Right hindlimb (tissue), 1 donor: Measurements from ENCODE around the gene IFNA21.
"Not testable (repeated sequence)": the region's sequence is repeated elsewhere in the genome, so short reads cannot be mapped to it uniquely, and the experiment has no call there.

Experiments used
- DNase-seq: peaks from one replicate; pipeline ENCODE4 v3.0.0-alpha.2; 2018

Gene IFNA21

DNA sequence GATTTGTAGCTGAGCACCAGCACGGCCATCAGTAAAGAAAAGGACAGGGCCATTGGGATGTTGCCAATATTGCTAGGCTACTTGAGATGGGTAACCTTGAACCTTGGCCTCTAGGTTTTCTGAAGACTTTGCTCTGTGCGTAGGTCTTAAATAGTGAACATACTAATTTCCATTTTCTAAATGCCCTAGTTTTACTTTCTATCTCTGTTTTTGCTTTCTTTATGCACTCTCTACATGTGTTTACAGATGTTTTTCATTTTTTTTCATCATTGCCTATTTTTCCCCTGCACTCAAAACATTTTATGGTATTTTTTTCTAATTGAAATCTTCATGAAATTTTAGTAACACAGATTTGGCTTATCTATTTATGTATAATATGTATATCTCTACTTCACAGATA, at the start of gene IFNA21:
TSS of gene IFNA21 (minus strand) at position 101 of the 400 bp plus-strand sequence. CDS start at position 53, 48 bp downstream.
- not testable (repeated sequence) for DNase-seq

DNA sequence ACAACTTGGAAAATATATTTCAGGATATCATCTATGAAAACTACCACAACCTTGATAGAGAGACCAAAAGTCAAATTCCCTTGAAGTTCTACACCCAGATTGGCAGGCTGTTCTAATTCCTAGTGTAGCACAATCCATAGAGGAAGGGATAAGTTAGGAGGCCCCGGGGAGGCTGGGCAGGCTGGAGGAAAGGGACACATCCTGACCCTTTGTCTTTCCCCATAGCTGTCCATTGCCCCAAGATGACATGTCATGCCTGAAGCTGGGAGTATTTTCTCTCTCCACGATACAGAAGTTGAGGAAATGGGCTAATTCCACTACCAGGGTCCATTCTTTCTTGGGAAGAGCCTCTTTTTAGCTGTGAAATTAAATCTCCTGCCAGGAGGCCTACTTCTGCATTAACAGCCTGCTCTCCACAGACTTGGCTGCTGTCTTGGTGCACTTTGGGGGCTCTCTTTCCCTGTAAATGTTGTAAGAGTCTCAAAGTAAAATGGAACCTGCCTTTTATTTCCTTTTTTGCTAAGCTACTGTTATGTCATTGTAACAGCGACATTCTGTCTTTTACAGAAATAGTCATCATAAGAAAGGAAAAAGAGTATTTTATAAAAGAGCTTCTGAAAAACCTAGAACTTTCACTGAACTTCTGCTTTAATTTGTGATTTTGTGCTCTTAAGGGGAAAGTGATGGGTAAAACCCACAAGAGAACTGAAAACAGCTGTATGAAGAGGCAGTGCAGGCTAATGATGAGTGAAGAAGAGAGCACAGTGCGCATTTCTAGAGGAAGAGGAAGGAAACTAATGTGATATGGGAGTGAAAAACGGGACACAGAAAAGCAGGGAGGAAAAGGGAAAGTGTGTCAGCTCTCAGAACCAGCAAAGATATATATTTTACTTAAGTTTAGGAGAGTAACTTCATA, 47.2 kb upstream of the IFNA21 start:
- not testable (repeated sequence) for DNase-seq

GRCh38 chr9:21212160-21212559, 45.7 kb upstream of the IFNA21 start:
- not testable (repeated sequence) for DNase-seq

DNA sequence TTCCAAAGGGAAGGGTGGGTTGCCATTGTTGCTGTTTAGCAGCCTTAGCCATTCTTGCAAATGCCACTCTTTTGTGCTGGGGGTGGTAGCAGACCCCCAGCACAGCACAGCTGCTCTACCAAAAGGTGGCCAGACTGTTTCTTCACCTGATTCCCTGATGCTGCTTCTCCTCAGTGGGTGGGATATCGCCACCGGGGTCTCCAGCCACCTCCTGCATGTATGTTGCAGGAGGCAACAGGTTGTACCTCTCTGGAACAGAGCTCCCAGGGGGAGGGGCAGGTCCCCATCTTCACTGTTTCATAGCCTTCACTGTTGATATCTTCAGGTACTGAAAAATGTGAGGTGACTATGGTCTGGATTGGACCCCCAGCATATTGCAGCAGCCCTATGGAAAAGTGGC, 44.3 kb upstream of the IFNA21 start:
- DNase-seq, result not testable (repeated sequence)

- DNase-seq, result no peak
Observed at GRCh38 chr9:21210311-21210710, 43.9 kb upstream of the IFNA21 start.

DNA sequence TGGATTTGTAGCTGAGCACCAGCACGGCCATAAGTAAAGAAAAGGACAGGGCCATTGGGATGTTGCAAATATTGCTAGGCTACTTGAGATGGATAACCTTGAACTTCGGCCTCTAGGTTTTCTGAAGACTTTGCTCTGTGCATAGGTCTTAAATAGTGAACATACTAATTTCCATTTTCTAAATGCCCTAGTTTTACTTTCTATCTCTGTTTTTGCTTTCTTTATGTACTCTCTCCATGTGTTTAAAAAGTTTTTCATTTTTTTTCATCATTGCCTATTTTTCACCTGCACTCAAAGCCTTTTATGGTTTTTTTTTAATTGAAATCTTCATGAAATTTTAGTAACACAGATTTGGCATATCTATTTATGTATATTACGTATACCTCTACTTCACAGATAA, 40.6 kb upstream of the IFNA21 start, which contains the start of gene IFNA10:
TSS of gene IFNA10 (minus strand) at position 101 of the 400 bp plus-strand sequence. CDS start at position 55, 46 bp downstream.
- not testable (repeated sequence) for DNase-seq

DNA sequence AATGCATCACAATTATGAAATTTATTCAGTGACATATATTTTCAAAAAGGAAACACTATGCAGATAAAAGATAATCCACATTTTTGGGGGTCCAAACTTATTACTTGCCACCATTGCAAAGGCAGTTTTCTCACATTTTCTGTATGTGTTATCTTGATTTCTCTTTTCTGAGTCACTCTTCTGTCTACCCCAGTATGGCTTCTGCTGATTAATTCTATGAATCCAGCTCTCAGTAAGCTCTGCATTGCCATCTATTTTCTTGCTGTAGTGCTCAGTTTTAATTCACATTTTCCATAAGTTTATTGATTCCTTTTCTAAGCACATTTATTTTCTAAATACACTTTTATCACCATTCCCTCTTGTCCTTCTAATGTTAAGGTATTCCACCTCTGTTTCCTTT, 38.7 kb upstream of the IFNA21 start:
- DNase-seq, result no peak

- DNase-seq, result not testable (repeated sequence)
Observed at GRCh38 chr9:21202105-21202504, 35.6 kb upstream of the IFNA21 start, which contains the start of gene IFNA7. TSS of gene IFNA7 (minus strand) at chr9:21202205. CDS start at chr9:21202165, 40 bp downstream.

GRCh38 chr9:21194867-21195776, 28.7 kb upstream of the IFNA21 start:
- DNase-seq, result not testable (repeated sequence)

DNA sequence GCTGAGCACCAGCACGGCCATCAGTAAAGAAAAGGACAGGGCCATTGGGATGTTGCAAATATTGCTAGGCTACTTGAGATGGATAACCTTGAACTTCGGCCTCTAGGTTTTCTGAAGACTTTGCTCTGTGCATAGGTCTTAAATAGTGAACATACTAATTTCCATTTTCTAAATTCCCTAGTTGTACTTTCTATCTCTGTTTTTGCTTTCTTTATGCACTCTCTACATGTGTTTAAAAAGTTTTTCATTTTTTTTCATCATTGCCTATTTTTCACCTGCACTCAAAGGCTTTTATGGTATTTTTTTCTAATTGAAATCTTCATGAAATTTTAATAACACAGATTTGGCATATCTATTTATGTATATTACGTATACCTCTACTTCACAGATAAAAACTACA, 21.0 kb upstream of the IFNA21 start, which contains the start of gene IFNA4:
TSS of gene IFNA4 (minus strand) at position 101 of the 400 bp plus-strand sequence. CDS start at position 45, 56 bp downstream.
- not testable (repeated sequence) for DNase-seq

- DNase-seq, result not testable (repeated sequence)
Observed at GRCh38 chr9:21182810-21183736, 16.6 kb upstream of the IFNA21 start.

- no peak for DNase-seq
Observed at GRCh38 chr9:21174671-21175070, 8.2 kb upstream of the IFNA21 start.

DNA sequence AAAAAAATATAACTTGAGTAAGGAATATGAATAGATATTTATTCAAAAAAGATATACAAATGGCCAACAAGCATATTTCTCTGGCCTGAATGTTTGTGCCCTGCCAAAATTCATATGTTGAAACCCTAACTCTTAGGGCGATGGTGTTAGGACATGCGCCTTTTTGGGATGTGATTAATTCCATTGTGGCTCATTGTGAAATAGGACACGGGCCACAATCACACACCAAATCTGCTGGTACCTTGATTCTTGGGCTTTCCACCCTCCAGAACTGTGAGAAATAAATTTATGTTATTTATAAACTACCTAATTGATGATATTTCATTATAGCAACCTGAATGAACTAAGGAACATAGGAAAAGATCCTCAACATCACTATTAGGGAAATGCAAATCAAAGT, 5.7 kb upstream of the IFNA21 start:
- DNase-seq, result no peak

DNA sequence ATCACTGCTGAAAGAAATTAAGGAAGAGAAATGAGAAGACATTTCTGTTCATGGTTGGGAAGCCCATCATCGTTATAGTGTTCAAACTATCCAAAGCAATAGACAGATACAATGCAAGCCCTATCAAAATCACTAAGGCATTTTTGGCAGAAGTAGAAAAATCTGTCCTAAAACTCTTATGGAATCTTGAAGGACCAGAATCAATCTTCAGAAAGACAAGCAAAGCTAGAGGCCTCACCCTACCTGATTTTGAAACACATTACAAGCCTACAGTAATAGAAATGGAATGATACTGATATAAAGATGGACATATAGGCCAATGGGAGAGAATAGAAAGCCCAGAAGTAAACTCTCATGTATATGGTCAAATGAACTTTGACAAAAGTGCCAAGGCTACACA, 4.9 kb upstream of the IFNA21 start:
- DNase-seq, result no peak

GRCh38 chr9:21165516-21165915, 944 bp downstream of the IFNA21 start:
- no peak for DNase-seq

DNA sequence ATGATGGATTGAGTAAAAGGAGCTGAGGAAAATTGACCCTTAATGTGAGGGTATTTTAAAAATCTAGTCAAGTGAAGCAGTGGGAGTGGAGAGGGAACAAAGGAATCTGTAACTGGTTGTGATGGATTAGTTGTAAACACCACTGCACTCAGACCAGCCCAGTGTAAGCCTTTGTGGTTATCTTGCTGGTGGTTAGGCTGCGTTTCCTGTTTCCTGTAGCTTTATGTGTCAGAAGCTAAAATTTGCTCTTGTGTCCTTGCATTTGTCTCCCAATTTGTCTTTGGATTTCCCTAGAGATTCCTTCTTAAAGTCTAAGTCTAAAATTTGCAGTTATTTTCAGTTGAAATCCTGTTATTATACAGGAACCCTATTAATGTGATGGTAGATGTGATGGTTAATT, 6.3 kb downstream of the IFNA21 start:
- no peak for DNase-seq

DNA sequence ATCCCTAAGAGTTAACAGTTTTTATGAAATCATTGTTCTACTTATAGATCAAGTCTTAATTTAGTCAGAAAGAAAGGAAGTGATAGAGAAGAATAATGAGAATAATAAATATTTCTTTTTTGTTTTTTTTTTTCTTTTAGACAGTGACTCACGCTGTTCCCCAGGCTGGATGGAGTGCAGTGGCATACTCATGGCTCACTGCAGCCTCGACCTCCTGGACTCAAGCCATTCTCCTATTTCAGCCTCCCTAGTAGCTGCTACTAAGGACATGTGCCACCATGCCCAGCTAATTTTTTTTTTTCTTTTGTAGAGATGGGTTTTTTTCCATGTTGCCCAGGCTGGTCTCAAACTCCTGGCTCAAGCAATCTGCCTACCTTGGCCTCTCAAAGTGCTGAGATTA, 11.0 kb downstream of the IFNA21 start:
- DNase-seq, result no peak

GRCh38 chr9:21154018-21154608, 12.3 kb downstream of the IFNA21 start:
- DNase-seq, result peak; percentile 25

GRCh38 chr9:21153336-21154017, 13.0 kb downstream of the IFNA21 start:
- DNase-seq, result no peak

DNA sequence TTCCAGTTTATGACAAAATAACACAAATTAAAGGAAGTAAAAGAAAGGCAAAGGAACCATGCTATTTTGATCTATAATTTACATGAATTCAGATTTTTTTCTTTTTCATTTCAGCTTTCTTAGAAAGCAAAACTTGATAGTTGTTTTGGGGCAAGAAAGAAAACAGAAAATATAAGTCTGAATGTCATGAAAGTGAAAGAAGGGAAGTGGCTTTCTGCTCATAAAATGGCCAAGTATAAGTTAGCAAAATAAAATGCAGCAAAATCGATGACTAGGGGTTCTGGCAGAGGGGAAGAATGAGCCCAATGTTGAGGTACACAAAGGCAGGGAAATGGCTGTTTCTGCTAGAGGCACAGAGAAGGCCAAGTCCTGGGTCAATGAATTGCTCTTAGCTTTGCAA, 21.9 kb downstream of the IFNA21 start:
- DNase-seq, result no peak

GRCh38 chr9:21141427-21141882, 25.0 kb downstream of the IFNA21 start, which contains the start of gene IFNW1:
TSS of gene IFNW1 (minus strand) at chr9:21141832. CDS start at chr9:21141570, 262 bp downstream.
- DNase-seq, result no peak
